Hematopoietic multipotent progenitor cell treated with erythropoietin and hydrocortisone succinate and interleukin-3 and kit ligand, for 15 days (in vitro differentiated cells): Measurements from ENCODE around the gene TAS1R1.
A peak's percentile ranks its signal among the peaks of the same experiment; 100 is the strongest.

ENCODE experiments used
- DNase-seq: peaks from one replicate; pipeline ENCODE4 v3.0.0-alpha.2; 2015; ENCODE audit warnings: low spot score

TAS1R1 gene

GRCh38 chr1:6612641-6613360, 57.7 kb downstream of the TAS1R1 start:
- no peak for DNase-seq

- peak; percentile 99 for DNase-seq
These were observed 58.4 kb downstream of the TAS1R1 start, which contains the start of gene PHF13 for GRCh38 chr1:6613361-6614018. PHF13 (plus strand) TSS chr1:6613731; CDS start chr1:6614067, 336 bp downstream.

GRCh38 chr1:6614019-6614928, 59.2 kb downstream of the TAS1R1 start:
- DNase-seq, result no peak

- DNase-seq, result no peak
These were observed 60.0 kb downstream of the TAS1R1 start for GRCh38 chr1:6614929-6615785.

DNA sequence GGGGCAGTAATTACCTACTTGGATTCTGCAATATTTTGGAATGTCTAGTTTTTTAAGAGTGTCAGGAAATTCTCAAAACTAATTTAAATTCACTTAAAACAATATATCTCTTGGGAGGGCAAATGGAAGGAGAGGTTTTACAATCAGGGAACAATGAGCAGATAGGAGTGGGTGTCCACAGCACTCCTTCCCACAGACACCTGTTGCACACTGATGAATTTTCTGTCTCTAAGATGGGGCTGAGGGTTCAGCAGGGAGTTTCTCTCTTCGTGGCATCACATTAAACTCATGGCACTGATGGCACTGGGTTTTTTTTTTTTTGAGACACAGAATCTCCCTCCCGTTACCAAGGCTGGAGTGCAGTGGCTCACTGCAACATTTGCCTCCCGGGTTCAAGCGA, 63.9 kb downstream of the TAS1R1 start:
- no peak for DNase-seq

DNA sequence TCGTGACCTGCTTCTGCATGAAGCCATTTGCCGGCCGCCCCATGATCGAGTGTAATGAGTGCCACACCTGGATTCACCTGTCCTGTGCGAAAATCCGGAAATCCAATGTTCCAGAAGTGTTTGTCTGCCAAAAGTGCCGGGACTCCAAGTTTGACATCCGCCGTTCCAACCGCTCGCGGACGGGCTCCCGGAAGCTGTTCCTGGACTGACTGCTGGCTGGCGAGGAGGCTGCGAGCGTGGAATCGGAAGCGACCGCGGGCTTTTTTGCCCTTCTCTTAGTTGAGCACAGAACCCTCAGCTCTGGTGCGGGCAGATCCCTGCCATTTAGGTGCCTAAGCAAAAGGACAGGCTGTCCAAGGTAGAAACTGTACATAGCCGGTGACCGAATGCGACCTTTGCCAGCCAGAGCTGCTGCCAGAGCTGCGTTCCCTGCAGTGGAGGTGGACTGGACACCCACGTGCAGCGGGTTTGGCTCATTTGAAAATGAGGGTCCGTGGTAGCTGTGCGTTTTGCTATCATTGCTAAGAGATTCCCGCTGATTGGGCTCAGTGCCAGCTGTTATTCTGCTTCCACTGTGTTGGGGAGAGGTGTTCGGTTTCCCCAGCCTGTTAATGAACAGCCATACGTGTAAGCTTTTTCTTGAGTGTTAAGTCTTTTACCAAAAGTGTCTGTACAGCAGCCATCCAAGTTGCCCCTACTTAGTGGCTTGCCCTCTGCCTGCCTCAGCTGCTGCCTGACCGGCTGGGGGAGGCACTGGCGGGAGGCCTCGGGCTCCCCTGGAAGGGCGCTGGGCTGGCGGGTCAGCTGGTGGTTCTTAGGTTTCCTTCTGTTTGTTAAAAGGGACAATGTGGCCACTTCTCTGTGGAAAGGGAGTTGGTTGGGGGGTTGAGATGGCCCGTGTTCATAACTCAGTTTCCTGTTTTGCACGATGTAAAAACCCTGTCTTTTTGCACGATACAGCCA, 66.6 kb downstream of the TAS1R1 start:
- no peak for DNase-seq

DNA sequence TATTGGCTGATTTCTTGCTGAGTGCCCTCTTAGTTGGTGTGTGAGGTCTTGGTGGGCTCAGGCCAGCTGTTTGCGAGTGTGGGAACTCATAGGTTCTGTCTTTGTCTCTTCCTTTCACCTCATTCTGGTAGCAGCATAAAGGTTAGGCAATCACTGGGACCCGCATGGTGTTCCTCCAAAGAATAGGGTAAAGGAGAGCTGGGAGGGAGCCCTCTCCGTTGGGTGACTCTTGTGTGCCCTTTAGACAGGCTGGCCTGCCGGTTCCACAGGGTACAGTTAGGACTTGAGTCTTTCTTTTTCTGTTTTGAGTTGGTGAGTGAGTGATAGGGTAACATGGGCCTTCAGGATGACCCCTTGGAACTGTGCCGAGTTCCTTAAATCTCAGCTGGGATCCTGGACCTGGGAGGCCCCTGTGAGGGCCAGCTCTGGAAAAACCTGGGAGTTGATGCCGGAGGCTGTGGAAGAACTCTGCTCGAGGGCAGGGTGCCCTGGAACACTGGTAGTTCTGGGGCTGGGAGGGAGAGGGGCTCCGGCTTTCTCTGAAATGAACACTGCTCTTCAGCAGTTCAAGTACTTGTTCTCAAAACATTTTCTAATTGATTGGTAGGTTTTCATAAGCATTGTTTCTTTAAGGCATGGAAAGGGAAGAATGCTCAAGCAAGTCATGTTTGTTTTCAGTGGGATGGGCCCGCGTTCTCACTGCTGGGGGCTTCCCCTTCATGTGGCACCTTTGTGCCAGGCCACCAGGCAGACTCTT, 67.5 kb downstream of the TAS1R1 start:
- no peak for DNase-seq

- no peak for DNase-seq
These were observed 68.3 kb downstream of the TAS1R1 start for GRCh38 chr1:6623269-6623965.

DNA sequence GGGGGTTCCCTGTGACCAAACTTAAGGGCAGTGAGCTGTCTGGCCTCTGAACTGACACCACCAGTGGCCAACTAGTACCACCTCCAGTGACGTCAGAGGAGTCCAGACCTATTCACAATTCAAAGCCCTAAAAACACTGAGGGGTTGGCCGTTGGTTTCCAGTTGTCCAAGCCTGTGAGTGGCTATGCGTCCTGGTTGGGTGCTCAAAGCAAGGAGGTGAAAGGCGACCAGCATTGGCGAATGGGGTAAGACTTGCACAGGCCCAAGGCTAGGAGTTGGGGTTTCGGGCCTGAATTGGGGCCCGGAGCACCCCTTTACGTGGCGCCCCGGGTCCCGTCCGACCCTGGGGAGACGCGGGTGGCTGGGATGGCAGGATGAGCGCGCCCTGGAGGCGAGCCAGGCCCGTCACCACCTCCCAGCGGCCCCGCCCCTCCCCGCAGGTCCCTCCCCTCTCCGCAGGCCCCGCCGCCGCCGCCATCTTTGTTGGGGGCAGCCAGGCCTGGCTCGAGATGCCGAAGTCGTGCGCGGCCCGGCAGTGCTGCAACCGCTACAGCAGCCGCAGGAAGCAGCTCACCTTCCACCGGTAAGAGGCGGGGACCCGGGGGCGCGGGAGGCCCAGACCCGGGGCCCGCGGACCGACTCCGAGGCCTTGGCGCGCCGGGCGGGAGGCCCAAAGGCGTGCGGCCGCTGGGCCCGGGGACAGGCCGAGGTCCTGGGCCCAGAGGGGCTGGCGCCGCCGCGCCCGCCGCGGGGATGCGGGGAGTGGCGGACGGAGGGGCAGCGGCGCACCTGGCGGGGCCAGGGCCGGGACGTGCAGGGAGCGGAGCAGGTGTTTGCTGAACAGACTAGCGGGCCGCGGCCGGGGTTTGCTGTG, 69.8 kb downstream of the TAS1R1 start, which contains the start of gene THAP3:
Gene THAP3 (plus strand): TSS at position 159 of the 874 bp plus-strand sequence. CDS start 351 bp downstream, at position 510.
- peak; percentile 88 for DNase-seq

GRCh38 chr1:6625584-6626149, 70.6 kb downstream of the TAS1R1 start:
- DNase-seq, result peak; percentile 33

DNA sequence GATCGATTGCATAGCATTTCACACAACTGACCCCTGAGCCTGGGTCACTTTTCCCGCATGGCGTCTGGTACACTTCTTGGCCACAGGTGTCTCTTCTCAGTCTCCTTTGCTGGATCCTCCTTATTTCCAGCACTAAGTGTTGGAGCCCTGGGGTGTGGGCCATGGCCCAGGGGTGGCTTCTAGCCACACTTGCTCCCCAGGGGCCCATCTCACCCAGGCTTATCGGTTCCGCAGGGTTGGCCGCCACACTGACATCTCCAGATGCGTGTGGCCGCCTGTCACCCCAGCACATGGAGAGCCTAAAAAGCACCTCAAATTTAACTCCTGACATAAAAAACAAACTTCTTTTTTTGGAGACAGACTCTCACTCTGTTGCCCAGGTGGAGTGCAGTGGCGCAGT, 71.9 kb downstream of the TAS1R1 start:
- DNase-seq, result no peak

GRCh38 chr1:6627841-6628545, 72.9 kb downstream of the TAS1R1 start:
- no peak for DNase-seq

DNA sequence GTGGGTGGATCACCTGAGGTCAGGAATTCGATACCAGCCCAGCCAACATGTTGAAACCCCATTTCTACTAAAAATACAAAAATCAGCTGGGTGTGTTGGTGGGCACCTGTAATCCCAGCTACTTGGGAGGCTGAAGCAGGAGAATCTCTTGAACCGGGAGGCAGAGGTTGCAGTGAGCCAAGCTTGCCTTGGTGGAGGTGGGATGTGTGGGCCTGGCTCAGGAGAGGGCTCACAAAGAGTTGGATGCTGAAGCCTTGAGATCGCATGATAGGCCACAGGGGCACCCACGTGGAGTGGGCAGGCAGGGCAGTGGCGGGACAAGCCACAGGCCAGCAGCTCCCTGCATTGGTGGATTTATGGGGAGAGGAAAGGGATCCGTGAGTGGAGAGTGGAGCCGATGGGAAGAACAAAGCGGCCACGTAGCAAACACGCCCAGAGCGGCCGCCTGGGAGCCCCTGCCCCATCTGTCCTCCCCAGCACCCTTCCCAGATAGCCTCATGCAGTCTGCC, 73.9 kb downstream of the TAS1R1 start:
- DNase-seq, result no peak
